Body of pancreas (tissue), 4 donors: ENCODE results near the gene SRP19.

Experiments used
- CTCF ChIP-seq, 7 experiments: fragments of 450-650 bp in 4 of 7; fragments of 200-600 bp in 3 of 7; sonication (generic) in 3 of 7; IDR thresholded peaks; one replicate each; pipeline ENCODE4 v1.5.1; 2016 to 2019; ENCODE audit warnings: antibody characterized with exemption in 7 of 7
- POLR2A ChIP-seq, 3 donors: fragments of 450-650 bp; IDR thresholded peaks; one replicate each; pipeline ENCODE4 v1.6.1; 2016; ENCODE audit warnings: antibody characterized with exemption in 3 of 3, mild to moderate bottlenecking in 2 of 3

DNA sequence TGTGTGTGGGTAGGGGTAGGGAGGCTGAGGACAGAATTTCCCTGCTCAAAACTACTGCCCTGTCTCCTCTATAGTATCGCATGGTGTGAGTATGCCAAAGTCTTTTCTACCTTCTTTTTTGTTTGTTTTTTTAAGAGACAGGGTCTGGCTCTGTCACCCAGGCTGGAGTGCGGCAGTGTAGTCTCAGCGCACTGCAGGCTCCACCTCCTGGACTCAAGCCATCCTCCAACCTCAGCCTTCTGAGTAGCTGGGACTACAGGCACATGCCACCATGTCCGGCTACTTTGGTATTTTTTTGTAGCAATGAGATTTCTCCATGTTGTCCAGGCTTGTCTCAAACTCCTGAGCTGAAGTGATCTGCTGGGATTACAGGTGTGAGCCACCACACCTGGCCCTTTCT lies 2.5 kb downstream of the SRP19 start:
- TF ChIP-seq CTCF (IDR thresholded peaks at IDR 0.05), result no peak
- no peak for TF ChIP-seq POLR2A (IDR thresholded peaks at IDR 0.05)
